RPMI7951 (cell line): ENCODE measurements around the gene SIM2. TPM values are rescaled to one million over a fixed set of nuclear protein-coding genes. Genes with fewer than 3 reads are reported as not detected.
A peak's percentile ranks its signal among the peaks of the same experiment; 100 is the strongest.

ENCODE experiments used
- DNase-seq: peaks from one replicate; pipeline ENCODE4 v3.0.0-alpha.2; 2012; ENCODE audit warnings: low read depth
- total RNA-seq: library from RNA; depleted of rRNA; stranded (reverse); fragments of >200 nt; shearing (Covaris generic); gene quantifications from 2 replicates; pipeline ENCODE4 v1.2.3, GENCODE V29; 2014

The SIM2 gene
- total RNA-seq, 1 experiment from 2014 or later: 1.2 TPM

DNA sequence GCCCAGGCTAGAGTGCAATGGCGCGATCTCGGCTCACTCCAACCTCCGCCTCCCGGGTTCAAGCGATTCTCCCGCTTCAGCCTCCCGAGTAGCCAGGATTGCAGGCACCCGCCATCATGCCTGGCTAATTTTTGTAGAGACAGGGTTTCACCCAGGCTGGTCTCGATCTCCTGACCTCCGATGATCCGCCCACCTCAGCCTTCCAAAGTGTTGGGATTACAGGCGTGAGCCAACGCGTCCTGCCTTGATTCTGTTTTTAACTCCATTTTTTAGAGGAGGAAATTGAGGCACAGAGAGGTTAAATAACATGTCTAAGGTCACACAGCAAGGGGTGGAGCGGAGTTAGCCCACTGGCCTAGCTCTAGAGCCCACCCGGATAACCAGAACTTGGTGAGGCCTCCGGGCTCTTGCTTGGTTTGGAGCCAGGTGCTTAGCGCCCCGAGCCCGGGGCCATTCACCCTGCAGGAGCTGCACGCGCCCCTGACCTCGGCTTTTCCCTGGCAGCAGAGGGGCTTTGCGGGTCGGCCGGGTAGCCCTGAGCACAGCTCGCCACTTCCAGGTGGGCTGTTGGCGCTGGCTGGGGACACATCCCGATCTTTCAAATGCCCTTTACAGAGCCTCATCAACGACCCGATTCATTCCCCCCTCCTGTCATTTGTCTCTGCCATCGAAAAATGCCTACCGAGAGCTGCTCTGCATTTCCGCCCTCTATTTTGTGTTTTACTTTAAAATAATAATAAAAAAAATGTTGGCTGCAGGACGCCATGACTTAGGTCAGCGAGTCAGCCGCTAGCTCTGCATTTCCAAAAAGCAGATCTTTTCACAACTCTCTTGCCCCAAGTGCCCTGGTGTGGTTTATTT, 11.2 kb downstream of the SIM2 start:
- no peak for DNase-seq

DNA sequence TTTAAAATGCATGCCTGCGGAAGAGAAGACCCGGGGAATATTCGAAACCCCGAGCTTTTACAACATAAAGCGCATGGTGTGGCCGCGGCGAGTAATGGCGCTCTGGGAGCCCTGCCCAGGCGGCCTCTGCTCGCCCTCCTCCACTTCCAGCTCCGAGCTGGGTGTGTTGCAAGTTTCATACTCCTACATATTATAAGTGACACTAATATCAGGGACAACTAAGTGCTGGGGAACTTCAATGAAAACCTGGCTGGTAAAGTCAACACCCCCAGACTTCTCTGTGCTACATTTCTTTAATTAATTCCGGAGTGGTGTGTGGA, 11.8 kb downstream of the SIM2 start:
- DNase-seq: no peak

DNA sequence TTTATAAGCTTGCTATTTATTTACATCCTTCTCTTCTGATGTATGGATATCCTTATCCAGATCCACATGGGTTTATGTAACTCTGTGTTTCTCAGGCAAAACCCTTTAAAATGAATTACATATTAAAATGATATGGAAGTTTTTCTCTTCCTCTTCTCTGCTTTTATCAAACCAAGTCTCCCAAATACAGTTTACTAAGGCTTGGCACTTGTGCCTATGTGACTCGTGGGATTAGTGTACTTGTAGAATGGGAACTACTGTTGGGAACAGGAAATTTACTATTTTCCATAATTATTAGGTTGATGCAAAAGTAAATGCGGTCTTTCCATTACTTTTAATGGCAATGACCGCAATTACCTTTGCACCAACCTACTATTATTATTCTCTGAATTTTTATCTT, 14.8 kb downstream of the SIM2 start:
- DNase-seq: no peak

DNA sequence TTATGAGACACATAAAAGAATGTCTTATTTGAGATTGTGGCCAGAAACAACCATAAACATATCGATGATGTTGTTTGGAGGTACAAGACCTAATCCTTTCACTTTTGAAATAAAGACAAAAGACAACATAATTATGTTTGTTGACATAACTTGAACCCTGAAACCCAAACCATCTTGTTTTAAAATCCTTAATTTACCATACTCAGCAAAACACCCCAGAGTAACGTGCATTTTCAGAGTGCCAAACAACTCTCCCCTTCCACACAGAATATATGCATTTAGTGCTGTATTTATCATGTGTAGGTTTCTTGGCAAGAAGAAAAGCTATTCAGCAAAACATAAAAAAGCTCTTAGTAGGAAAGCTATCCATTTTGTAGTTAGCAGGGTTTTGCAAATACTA, 17.5 kb downstream of the SIM2 start:
- no peak for DNase-seq

DNA sequence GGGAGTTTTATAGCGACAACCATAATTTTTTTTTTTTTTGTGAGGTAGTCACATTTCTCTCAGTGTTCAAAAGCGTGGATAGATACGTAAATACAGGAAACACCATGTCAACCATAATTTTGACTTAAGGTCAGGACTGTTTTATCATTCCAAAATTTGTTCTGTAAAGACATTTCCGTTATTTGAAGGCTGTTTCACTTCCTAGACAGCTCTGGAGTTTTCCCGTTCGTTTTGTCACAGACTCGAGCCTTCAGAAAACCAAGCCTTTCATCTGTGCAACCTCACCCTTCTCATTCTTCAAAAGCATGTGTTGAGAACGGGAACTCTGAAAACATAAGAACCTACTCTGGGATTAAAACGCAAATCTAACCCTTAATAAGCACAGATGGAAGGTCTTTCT, 17.9 kb downstream of the SIM2 start:
- DNase-seq: no peak

DNA sequence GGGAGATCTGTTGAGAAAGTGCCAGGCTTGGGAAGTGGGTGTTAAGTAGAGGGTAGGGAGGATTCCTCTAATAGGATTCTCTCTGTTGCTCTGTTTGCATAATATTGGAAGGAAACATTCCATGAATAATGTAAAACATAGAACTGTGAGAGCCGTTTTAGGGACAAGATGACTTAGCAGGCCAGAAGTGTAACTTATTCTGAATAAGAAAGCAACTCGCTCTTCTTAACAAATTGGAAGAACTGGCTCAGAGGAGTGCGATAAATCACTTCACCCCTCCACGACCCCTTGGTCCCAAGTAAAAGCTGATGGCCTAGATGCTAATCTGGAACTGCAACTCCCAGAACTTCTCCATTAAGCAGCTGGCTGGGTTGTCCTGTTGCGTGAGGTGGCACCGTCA, 19.1 kb downstream of the SIM2 start:
- DNase-seq: no peak

DNA sequence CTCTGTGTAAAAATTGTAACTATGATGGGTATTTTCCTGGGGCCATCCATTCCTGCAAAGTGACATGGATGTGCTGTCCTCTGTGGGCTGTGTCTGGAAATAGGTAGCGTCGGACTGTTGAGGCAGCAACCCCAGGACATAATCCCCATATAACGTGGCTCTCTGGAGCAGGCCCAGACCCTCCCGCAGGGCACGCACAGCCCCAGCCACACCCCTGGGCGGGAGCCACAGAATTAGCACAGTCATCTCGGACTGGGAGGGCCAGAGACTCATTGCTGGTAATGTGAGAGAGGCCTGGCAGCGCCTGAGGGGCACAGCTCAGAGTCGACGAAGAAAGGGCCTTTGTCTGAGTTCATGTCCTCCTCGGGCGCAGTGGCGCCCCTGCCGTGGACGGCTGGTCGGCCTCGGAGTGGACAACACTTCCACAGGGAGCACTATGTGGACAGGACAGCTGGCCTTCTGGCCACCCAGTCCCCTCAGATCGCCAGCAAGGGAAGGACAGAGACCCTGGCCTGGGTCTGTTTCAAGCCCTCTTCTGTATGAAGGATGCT, 20.1 kb downstream of the SIM2 start:
- DNase-seq: peak; percentile 86

DNA sequence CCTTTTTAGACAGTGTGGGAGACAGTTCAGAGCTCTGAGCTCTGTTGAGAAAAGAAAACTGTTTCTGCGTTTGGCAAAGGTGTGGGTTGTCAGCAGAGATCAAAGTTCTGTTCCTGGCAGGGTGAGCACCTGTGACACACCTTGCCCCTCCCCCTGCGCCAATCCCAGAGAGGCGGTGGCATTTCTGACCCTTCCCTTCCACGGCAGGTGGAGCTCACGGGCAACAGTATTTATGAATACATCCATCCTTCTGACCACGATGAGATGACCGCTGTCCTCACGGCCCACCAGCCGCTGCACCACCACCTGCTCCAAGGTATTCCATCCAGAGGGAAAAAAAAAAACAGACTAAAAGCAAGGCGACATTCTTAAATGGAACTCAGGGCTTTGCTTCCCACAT, 20.7 kb downstream of the SIM2 start:
- DNase-seq: no peak

DNA sequence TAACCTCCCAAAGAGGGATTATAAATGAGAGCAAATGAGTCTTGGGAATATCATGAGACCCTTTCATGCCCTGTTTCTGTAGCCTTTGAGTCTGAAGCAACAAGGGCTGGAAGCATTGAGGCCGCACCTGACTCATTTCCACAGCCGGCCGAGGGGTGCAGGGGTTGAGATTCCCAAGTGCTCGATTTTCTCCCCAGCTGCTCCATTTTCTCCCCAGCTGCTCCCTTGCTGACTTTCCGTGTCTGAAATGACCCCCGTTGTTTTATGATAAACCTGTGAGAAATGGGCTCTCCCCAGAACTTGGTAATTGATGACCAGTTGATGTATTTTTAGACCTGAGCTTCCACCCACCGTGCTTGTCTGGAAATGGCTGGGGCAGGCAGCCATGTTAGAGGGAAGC, 22.9 kb downstream of the SIM2 start:
- no peak for DNase-seq

DNA sequence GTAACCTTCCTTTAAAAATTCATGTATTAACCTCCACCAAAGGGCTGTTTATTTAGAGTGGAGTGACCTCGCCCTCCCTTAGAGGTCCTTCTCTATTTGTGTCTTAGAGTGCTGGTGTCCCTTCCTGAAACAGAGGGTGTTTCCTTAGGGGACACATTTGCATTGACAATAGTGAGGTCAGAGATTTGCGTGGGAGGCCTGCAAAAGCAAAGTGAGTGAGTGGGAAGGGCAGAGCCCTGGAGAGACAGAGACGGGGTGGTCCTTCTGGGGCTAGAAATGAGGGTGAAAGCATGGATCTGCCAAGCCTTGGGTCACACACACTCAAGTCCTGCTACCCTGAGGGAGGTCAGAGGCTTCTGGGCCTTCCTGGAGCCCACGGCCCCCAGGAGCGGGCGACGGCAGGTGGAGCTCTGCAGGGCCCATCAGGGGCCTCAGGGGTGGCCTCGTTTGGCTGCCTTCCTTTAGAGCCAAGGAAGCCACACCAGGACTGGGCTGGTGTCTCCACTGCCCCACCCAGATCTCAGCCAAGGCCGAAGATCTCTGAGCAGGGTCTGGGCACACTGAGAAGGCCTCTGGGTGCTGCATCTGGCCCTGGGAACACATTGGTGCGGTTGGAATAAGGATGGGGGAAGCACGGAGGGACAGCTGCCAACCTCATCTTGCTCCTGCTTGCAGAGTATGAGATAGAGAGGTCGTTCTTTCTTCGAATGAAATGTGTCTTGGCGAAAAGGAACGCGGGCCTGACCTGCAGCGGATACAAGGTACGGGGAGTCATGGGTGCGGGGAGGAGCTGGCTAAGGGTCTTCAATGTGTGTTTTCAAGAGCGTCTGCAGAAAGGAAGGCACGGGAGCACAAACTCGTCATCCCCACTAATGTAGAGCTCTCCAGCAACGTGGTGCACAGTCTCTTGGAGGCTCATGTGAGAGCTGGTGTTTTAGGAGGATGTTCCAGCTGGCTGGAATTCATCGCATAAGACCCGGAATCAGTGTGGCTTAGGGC, 23.8 kb downstream of the SIM2 start:
- DNase-seq: no peak

DNA sequence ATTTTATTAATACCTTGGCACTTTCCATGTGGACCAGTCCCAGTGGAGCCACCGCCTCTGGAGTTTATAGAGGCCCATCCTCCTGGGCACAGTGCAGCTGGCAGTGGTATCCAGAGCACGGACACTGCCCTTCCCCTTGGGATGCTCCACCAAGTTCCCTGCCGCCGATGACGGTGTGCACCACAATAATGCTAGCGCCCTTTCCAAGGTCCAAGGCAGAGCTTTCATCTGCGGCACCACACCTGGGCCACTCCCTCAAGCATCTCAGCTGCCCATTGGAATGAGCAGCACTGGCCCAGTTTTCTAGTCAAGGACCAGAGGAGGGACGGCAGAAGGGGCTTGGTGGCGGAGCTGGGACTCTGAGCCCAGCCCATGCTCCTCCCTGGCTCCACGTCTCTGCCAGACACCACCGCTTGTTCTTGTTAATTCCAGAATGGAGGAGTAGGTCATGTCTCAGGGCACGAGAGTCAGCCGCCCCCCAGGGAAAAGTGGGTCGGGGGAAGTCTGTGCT, 24.5 kb downstream of the SIM2 start:
- DNase-seq: no peak

DNA sequence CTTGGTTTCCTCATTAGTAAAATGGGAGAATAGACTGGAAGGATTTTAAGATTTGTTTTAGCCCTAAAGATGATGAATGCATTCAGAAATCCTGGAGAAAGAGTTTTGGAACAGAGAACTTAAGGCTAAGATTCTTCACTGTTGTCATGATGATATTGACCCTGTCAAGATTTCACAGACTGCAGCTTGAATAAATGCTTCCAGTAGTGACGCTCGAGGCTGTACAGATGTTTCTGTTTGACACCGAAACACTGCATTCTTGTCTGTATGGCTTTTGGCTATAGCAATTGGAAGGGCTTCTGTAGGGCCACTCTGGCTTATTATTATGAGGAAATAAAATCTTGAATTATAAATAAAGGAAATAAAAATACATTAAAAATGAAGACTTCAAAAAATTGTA, 25.7 kb downstream of the SIM2 start:
- DNase-seq: no peak

DNA sequence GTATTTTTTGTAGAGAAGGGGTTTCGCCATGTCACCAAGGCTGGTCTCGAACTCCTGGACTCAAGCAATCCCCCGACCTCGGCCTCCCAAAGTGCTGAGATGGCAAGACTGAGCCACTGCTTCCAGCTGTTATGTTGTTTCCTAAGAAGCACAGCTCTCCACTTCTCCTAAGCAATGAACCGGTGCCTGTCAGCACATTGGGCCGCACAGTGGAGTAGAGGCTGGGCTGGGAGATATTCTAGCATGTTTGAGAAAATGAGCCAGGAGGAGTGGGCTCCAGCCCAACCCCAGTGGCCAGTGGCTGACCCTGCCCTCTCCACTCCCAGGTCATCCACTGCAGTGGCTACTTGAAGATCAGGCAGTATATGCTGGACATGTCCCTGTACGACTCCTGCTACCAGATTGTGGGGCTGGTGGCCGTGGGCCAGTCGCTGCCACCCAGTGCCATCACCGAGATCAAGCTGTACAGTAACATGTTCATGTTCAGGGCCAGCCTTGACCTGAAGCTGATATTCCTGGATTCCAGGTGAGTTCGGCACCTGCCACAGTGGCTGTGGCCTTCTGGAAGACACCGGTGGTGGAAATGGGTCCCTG, 27.0 kb downstream of the SIM2 start:
- no peak for DNase-seq

DNA sequence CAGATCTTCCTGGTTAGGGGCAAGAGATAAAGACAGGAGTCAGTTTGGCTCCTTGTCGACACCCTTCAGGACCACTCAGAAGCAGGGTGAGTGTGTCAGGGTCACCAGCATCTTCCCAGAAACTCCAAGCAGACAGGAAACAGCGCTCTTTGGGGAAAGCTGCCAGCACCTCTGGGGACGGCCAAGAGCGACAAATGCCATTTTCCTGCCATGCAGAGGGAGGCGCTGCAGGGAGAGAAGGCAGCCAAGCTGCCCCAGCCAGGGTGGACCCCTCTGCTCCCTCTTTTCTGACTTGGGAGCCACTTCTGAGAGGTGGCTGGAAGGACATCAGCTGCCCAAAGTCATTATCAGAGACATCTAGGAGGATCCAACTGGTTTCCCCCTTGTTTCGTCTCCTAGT, 29.0 kb downstream of the SIM2 start:
- no peak for DNase-seq

DNA sequence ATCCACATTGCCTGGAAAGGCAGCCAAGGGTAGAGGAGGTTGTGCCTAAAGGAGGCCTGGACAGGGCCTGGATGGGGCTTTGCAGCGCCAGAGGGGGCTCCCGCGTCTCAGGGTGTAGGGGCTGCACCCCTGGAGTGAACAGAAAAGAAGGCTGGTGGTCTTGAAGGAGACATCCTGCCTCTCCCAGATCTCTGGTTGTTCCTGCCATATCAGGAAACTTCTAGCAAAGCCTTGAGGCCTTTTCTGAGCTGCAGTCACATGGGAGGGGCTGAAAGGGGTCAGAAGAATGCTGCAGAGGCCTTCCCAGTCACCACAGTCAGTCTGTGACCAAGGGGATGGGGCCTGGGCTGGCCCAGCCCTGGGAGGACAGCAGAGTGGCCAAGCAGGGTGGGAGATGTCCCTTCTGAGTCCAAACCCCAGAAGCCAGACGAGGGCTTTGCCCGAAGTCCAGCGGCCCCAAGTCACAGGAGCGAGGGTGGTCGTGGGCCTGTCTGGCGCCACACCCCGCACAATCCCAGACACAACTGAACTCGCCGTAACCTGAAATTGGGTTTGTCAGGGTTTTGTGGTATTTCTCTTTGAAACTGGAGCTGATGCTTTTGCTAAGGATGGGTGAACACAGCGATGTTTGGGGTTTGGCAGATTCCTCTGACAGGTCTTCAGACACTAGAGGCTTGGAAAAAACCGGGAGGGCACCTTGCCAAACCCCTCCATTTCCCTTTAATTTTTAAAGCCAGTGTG, 29.6 kb downstream of the SIM2 start:
- DNase-seq: no peak

DNA sequence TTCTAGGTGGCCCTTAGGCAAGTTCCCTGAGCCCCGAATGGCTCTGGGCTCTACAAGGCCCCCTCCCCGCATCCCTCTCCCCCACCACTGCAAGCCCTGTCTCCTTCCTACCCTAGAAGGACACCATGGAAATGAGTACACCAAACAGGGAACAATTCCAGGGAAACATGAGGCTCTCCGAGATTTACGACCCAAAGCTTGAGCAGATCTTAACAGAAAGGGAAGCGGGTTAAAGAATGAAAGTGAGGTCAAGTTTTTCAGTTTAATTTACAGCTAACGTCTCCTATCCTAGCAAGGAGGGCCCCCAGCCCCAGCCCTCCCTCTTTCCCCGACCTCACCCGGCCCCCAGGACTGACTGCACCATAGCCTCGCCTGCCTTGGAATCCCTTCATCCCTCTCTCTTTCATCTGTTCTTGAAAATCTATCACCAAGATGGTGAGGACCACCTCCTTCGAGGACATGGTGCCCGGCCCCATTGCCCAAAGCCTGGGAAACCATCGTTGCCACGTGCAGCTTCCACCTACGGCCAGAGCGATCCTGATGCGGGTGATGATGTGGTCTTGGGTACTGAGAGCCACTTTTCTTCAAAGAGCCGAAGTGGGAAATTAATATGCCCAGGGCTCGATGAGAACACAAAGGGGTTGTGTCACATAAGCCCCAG, 30.5 kb downstream of the SIM2 start:
- DNase-seq: no peak

DNA sequence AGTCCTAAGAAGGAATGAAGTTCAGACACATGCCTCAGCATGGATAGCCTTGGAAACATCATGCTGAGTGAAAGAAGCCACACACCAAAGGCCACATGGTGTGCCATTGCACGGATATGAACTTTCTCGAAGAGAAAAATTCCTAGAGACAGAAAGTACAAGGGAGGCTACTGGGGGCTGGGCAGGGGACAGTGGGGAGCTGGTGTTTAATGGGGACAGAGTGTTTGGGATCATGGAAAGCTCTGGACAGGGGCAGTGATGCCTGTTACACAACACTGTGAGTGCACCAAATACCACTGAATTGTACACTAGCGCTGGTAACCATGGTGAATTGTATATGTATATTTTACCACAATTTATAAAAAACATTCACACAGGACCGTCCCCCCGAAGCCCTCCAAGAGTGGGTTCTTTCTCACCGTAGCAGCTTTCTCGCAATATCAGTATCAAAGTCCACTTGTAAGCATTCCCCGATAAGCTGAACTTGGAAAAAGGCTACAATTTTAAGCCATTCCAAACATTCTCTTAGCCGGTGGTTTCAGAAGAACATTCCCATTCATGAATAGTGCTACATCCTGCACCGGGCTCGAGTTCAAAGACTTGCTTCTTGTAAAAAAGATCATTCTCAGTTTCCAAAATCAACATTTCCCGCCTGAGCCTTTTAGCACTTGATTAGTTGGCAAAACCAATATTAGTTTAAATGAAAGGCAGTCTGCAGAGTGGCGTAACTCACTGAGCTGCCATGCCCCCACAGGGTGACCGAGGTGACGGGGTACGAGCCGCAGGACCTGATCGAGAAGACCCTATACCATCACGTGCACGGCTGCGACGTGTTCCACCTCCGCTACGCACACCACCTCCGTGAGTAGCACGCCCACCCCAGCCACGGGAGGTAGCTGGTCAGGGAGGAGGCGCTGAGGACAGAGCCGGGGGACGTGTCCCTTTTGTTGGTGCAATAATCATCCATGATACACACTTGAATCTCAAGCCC, 31.7 kb downstream of the SIM2 start:
- DNase-seq: no peak

DNA sequence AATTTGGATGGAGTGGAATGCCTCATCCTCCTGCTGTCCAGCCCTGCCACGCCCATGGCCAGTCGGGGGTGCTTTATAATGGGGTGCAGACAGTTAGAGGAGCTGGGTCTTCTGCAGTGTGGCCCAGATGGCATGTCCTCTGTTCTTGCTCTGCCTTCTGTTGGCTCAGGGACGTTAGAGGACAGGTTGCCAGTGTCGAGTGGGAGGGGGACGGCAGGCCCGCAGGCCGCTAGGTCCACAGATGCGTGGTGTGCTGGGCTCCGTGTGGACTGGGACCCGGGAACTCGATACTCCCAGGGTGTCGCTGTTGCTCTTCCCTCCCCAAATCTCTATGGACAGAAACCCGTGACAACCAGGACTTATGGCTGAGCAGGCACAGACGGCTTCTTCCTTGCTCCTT, 33.3 kb downstream of the SIM2 start:
- no peak for DNase-seq

DNA sequence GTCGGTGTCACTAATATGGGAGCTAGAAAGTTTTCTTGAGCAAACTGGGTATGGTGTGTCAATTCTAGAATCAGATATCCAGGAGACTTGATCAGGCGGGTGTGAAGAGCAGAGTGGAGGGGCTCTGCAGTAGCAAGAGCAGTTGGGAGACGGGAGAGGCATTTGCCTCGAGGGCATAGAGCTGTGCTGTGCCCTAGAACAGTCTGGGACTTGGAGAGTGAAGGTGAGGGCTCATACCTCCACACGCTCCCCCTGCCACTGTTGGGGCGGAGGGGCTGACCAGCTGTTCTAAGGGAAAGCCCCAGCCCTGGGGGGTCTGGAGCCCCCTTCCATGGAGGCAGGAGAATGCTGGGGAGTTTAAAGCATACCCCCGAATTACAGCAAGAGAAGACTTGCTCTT, 33.8 kb downstream of the SIM2 start:
- no peak for DNase-seq

DNA sequence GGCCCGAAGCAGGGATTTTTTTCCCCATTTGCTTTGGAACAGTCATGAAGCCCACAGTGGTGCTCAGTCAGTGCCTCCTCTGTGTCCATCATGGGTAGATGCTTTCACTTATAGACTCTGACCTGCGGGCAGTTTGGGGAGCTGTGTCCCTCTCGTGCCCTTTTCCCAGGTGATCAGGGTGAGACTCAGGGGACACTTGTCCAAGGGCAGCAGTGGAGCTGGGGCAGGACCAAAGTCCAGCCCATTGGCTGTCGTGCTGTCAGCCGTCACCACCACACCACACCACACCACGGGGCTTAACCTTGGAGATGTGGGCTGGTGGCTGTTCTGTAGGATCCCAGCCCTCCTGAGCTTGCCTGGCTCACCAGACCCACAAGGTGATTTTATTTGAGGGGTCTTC, 34.9 kb downstream of the SIM2 start:
- no peak for DNase-seq
